Right lung (tissue), 10 donors: ENCODE results near the gene INTS11. TPM values are rescaled to one million over a fixed set of nuclear protein-coding genes. Genes with fewer than 3 reads are reported as not detected.
A peak's percentile ranks its signal among the peaks of the same experiment; 100 is the strongest.
"Not testable (repeated sequence)": the region's sequence is repeated elsewhere in the genome, so short reads cannot be mapped to it uniquely, and the experiment has no call there.

ENCODE experiments used
- DNase-seq, 2 donors: peaks; one replicate each; pipeline ENCODE4 v3.0.0-alpha.2; 2013
- long read RNA-seq, 8 donors: transcript quantifications; one replicate each; lab custom pipeline, GENCODE V29; 2026
- polyA plus RNA-seq, 5 donors: library from polyadenylated mRNA; unstranded; fragments of 120-200 nt; gene quantifications; one replicate each; pipeline versions ENCODE4 v1.2.1 to v1.2.3, GENCODE V29; 2013; ENCODE audit warnings: inconsistent platforms in 1 of 5, low replicate concordance in 1 of 5; ENCODE audit not compliant: insufficient read length in 5 of 5, insufficient read depth in 1 of 5

The INTS11 gene
- 100 to 1,000 TPM; 102 to 144 (median 126) TPM for polyA plus RNA-seq
- long read RNA-seq, donor 1, transcript INTS11-208 (17 exons, 2,148 nt): minor isoform, 13 of 41 reads
- long read RNA-seq, donor 1, transcript INTS11-205 (4 exons, 1,104 nt): major isoform, 18 of 41 reads
- long read RNA-seq, donor 1, partial matches to known transcripts: 0 of 41 reads
- long read RNA-seq, donor 1, other reads (novel, unspliced or antisense): 0 of 41 reads
- long read RNA-seq, donor 2, transcript INTS11-208 (17 exons, 2,148 nt): major isoform, 8 of 11 reads
- long read RNA-seq, donor 2, partial matches to known transcripts: 0 of 11 reads
- long read RNA-seq, donor 2, other reads (novel, unspliced or antisense): 0 of 11 reads
- long read RNA-seq, donor 3, transcript INTS11-205 (4 exons, 1,104 nt): major isoform, 8 of 49 reads
- long read RNA-seq, donor 3, transcript INTS11-208 (17 exons, 2,148 nt): minor isoform, 7 of 49 reads
- long read RNA-seq, donor 3, transcript INTS11-222 (3 exons, 932 nt): minor isoform, 7 of 49 reads
- long read RNA-seq, donor 3, partial matches to known transcripts: 24 of 49 reads
- long read RNA-seq, donor 3, other reads (novel, unspliced or antisense): 0 of 49 reads
- long read RNA-seq, donor 4, transcript INTS11-205 (4 exons, 1,104 nt): major isoform, 5 of 20 reads
- long read RNA-seq, donor 4, partial matches to known transcripts: 10 of 20 reads
- long read RNA-seq, donor 4, other reads (novel, unspliced or antisense): 0 of 20 reads
- long read RNA-seq, donor 5, transcript INTS11-205 (4 exons, 1,104 nt): major isoform, 9 of 19 reads
- long read RNA-seq, donor 5, transcript INTS11-208 (17 exons, 2,148 nt): minor isoform, 8 of 19 reads
- long read RNA-seq, donor 5, partial matches to known transcripts: 0 of 19 reads
- long read RNA-seq, donor 5, other reads (novel, unspliced or antisense): 0 of 19 reads
- long read RNA-seq, donor 6, transcript INTS11-208 (17 exons, 2,148 nt): major isoform, 15 of 38 reads
- long read RNA-seq, donor 6, transcript INTS11-205 (4 exons, 1,104 nt): minor isoform, 13 of 38 reads
- long read RNA-seq, donor 6, partial matches to known transcripts: 5 of 38 reads
- long read RNA-seq, donor 6, other reads (novel, unspliced or antisense): 0 of 38 reads
- long read RNA-seq, donor 7, transcript INTS11-208 (17 exons, 2,148 nt): major isoform, 14 of 52 reads
- long read RNA-seq, donor 7, partial matches to known transcripts: 33 of 52 reads
- long read RNA-seq, donor 7, other reads (novel, unspliced or antisense): 0 of 52 reads
- long read RNA-seq, donor 8, transcript INTS11-205 (4 exons, 1,104 nt): major isoform, 6 of 15 reads
- long read RNA-seq, donor 8, partial matches to known transcripts: 6 of 15 reads
- long read RNA-seq, donor 8, other reads (novel, unspliced or antisense): 0 of 15 reads

DNA sequence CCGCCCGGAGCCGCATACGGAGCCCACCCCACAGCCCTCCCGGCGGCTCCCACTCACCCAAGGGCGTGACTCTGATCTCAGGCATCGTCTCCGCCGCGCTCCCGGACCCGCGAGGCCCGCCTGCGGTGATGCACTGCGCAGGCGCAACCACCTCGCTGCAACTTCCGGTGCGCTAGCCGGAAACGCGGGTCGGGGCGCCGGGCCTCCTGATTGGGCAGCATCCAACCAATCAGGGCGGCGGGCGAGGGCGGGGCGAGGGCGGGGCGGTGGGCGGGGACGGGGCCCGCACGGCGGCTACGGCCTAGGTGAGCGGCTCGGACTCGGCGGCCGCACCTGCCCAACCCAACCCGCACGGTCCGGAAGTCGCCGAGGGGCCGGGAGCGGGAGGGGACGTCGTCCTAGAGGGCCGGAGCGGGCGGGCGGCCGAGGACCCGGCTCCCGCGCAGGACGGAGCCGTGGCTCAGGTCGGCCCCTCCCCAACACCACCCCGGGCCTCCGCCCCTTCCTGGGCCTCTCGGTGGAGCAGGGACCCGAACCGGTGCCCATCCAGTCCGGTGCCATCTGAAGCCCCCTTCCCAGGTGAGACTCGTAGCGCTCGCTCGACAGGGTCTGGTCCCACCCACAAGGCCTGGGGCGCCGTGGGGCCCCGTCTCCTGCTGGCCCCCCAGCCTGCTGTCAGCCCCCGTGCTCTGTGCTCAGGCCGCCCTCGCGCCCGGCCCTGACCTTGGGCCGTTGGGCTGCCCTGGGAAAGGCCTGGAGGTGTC lies at the start of gene INTS11, which contains the start of gene CPTP:
Gene INTS11, minus strand, starts transcription at position 137 of the 764 bp plus-strand sequence. Its CDS starts 52 bp downstream, at position 85.
Gene CPTP, plus strand, starts transcription at position 279 of the 764 bp plus-strand sequence. CDS start 2,109 bp downstream, outside the sequence.
- DNase-seq: peak; percentile 89 to 90

DNA sequence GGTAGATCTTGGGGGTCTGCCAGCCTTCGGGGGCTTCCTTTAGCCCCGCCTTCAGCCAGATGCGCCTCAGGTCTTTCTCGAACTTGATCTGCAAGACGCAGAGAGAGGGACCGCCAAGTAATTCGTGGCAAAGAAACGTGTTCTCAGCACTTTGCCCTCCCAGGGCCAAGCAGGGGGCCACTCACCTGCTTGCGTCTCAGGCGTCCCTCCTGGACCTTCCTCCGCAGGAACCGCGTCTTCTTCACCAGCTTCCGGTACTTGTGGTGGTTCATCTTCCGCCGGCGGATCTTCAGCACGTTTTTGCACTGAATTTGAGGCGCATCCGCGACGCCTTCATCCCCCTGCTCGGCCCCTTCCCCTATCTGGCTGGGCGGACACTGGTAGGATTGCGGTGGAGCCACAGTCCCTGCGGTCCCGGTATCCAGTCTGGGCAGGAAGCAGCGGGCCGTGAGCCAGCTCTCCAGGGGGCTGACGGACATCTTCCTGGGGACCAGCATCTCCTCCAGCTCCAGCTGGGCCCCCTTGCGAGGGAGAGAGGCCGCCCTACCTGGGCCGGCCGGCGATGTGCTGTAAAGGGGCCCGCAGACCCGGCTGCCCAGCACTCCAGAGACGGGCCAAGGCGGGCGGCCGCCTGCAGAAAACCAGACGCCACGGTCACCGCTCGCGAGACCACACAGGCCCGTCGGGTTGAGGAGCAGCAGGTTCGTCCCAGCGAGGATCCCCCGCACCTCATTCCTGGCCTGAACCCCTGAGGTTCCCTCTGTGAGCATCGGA lies 49.5 kb upstream of the INTS11 start:
- no peak for DNase-seq

DNA sequence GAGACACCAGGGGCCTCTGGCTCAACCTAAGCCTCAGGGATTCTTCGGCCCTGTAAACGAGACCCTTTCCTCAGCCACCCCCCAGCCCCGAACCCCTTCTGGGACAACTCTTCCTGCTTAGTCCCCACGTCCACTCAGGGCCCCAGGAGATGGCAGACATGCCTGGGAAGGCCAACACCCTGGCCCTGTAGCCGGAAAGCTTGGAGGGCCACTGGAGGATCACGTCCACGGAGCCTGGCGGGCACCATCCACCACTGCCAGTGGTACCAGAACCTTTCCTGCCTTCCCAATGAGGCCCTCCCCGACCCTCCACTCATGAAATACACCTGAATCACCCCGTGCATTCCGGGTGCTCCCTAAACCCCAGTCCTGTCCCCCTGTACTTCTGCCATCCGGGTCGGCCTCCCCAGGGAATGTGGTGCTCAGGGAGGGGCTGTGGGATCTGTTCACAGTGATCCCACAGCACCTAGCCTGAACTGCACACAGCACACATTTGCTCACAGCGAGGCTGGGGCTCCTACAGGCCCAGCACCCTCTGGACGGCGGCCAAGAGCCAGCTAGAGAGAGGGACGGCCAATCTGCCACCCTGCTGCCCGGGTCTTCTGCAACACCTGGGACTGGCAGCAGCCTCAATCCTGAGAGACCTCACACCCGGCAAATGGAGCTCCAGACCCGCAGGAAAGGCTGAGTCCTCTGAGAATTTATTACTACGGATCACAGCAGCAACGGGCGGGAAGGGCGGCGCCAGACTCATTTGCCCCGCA lies 48.8 kb upstream of the INTS11 start:
- DNase-seq: no peak

DNA sequence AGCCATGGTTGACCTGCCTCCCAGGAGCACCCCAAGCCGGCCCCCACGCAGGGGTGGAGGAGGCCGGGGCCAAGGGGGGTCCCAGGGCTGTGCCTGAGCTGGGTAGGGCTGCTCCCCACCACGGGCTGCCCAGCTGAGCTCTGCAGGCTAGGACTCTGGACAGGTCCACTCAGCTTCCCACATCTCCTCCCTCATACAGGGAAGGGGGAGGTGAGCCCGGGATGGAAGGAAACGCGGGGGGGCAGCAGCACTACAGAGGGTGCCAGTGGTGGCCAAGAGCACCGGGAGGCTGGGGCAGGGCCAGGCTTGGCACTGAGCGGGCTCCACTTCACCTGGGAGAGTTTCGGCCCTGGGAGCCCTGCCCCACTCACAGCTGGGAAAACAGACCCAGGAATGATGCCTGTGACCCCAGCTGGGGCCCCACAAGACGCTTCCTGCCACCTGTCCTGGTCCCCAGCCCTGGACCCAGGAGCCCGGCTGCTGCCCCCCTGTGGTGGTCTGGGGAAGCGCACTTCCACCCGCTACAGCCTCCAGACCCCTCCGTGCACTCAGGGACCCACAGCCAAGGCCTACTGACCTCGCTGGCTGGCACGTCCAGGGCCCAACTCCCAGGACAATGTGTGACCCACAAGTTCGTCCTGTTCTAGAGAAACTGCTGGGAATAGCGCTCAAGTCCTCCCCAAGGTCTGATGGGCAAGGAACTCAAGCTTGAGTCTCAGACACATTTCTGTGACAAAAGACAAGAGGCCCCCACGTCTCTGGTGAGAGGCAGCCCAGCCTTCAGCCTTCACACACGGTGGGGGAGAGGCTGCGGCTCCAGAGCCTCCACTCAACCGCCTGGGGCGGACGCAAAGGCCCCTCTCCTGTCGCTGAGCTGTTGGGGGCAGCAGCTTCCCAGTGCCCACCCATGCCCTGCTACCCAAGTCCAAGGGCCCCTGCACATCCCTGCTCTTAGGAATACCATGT lies 47.6 kb upstream of the INTS11 start:
- DNase-seq: no peak

DNA sequence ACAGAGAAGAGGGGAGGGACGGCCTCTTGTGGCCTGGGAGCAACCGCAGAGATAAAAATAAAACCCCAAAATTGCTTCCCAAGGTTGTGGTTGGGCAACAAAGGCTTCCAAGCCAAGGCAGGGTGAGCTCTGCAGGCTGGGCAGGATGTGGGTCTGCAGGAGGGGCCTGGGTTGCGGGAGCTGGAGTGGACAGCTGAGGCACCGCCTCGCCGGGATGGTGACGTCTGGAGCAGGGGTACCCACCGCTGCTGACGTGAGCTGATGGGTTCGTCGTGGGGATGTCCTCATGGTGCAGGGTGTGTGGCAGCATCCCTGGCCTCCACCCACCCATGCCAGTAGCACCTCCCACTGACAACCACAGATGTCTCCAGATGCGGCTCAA lies 46.9 kb upstream of the INTS11 start:
- no peak for DNase-seq

DNA sequence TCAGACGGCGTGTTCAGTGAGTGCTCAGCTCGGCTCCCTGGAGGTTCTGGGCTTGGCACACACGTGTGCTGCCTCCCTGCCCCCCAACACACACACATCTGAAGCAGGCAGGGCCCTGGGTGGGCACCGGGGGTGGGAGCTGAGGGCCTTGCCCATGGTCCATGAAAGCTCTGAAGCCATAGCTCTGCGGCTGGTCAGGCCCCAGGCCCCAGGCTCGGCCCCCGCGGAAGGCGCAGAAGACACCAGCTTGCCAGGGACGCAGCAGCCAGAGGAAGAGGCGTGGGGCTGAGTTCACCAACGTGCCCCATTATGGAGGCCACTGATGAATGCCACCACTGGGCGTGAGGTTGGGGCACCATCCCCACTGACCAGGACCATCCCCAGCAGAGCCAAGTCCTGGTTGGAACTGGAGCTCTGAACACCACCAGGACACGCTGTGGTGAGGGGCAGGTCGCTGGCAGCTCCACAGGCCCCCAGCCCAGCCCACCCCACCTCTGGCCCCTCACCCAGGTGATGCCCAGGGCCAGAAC lies 46.4 kb upstream of the INTS11 start:
- DNase-seq: no peak

DNA sequence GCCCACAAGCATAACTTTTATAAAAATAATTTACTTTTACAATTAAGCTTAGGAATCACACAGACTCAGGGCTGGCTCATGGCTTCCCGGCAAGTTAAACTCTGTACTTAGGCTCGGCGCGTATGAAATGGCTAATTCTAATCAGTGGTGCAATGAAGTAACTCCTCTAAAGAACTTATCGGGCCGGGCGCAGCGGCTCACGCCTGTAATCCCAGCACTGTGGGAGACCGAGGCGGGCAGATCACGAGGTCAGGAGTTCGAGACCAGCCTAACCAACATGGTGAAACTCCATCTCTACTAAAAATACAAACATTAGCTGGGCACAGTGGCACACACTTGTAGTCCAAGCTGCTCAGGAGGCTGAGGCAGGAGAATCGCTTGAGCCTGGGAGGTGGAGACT lies 45.6 kb upstream of the INTS11 start:
- DNase-seq: not testable (repeated sequence)

DNA sequence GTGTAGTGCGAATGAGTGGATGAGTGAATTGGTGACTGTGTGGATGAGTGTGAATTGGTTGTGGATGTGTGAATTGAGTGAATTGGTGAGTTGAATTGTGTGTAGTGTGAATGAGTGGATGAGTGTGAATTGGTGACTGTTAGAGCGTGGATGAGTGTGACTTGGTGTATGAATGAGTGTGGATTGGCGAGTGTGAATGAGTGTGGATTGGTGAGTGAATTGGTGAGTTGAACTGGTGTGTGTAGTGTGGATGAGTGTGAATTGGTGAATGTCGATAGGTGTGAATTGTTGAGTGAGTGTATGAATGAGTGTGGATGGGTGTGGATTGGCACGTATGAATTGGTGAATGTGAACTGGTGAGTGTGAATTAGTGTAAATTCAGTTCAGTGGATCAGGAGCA lies 42.9 kb upstream of the INTS11 start:
- DNase-seq: no peak

DNA sequence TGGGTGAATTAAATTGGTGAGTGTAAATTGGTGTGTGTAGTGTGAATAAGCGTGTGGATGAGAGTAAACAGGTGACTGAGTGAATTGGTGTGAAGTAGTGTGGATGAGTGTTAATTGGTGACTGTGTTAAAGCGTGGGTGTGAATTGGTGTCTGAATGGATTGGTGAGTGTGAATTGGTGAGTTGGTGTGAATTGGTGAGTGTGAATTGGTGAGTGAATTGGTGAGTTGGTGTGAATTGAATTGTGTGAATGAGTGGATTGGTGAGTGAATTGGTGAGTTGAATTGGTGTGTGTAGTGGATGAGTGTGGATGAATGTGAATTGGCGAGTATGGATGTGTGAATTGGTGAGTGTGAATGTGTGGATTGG lies 42.2 kb upstream of the INTS11 start:
- no peak for DNase-seq

DNA sequence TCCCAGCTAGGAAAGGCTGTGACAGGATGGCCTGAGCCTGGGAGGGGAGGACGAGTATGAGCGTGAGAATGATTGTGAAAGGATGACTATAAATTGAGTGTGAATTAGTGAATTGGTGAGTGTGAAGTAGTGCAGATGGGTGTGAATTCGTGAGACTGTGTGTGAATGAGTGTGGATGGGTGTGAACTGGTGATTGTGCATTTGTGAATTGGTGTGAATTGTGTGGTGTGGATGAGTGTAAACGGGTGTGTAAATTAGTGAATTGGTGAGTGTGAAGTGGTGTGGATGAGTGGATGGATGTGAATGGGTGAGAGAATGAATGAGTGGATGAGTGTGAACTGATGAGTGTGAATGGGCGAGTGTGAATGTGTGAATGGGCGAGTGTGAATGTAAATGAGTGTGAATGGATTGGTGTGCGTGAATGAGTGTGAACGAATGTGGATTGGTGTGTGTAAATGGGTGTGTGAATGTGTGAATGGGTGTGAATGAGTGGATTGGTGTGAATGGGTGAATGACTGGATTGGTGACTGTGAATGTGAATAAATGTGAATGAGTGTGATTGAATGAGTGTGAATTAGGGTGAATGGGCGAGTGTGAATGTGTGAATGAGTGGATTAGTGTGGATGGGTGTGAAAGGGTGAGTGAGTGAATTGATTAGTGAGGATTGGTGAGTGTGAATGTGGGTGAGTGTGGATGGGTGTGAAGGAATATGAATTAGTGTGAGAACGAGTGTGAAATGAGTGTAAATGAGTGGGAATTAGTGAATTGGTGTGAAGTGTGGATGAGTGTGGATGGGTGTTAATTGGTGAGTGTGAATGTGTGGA lies 41.6 kb upstream of the INTS11 start:
- no peak for DNase-seq

DNA sequence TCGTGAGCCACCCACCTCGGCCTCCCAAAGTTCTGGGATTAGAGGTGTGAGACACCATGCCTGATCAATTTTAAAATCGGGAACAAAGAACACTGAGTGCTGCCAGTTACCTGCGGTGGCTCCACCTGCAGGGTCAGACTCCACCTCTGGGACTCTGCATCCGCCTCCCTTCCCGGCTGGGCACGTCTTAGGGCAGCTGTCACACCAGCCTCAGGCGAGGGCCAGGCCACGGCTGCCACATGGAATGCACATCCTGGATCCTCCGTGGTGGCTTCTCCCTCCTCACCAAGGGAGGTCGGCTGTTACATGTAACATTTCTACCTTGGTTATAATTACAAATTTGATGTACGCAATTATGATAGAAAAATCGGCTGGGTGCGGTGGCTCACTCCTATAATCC lies 39.8 kb upstream of the INTS11 start:
- DNase-seq: no peak

DNA sequence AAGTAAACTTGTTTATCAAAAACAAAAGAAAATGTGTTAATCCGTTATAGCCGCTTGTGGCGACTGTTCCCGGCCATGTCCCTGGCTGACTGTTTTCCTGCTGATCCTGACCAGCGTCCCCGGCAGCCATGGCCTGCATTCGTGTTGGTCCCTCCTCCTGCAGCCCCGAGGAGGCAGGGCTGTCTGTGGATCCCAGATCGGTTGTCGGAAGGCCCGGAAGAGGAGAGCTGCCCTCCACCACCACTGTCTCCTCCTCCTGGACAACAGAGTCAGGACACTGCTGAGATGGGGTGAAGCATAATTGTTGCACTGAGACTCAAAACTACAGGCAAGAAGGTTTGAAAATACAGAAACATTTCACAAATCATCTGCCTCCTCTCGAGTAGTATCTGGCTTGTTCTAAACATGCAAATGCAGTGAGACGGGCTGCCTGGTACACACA lies 37.5 kb upstream of the INTS11 start:
- DNase-seq: no peak

DNA sequence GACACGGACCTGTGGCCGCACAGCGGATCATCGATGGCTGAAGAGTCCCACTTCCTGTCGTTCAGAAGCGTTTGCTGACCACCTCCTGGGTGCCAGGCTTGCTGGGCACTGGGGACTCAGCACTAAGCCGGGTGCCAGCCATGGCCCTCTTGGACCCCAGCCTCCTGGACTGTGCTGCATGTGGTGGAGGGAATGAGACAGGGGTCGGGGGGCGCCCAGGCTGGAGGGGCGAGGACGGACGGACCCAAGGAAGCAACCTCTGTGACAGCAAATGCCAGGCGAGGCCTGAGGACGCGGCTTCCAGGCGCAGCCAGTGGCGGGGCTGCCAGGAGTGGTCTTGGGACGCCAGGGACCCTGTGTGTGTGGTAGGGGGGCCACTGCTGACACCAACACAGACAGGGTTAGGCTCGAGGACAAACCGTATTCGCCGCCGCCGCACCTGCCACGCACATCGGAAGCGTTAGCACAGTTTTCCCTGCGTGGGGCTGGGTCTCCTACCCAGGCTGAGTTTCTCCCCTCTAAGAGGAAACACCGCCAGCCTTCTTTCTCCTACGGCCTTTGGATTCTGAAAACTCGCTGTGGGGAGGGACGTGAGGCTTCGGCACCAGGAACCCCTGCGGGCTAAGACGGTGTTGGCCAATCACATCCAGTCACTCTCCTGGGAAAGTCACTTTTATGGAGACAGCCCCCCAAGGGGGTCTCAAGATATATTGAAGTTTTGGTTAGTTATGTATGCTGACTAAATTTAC lies 36.9 kb upstream of the INTS11 start:
- DNase-seq: no peak

DNA sequence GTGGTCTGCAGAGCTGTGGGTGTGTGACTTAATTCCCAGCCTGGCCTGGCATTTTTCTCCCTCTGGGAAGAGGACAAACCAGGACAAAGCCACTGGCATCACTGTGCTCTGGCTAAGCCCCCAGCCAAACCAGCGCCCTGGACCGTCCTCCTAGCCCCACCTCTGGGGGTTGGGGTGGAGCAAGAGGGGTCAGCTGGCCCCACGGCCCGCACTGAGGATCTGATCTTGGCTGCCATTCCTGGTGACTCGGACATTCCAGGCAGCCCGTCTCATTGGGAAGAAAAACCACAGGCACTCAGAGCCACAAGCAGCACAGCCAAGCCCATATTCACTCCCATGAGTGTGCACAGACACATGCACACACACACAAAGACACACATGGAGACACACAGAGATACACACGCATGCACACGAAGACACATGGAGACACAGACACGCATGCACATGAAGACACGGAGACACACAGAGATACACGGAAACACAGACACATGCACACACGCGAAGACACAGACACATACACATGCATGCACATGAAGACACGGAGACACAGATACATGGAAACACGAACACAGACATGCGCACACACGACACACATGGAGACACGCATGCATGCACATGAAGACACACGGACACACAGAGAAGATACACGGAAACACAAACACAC lies 36.2 kb upstream of the INTS11 start:
- no peak for DNase-seq
